ENCODE results near the gene EPHA6.

EPHA6 gene

GRCh38 chr3:96960661-96961330 lies 146.4 kb downstream of the EPHA6 start:
- Histone ChIP-seq H3K27me3 (ENCODE audit: insufficient read depth, low read length, poor library complexity) (no peaks in the 10 kb centered on the region), H3K9ac (ENCODE audit: low read depth, low read length) (no peak overlapping the region), H2AFZ (ENCODE audit: low read depth, low read length) (no peak overlapping the region), H3K9me3 (ENCODE audit: insufficient read depth, low read length, severe bottlenecking) (no peaks in the 10 kb centered on the region), H4K20me1 (ENCODE audit: insufficient read depth, low read length) (no peaks in the 10 kb centered on the region), H3K4me3 (ENCODE audit: low read depth in 1 of 2, low read length in 2 of 2) (no peak overlapping the region), H3K36me3 (ENCODE audit: insufficient read depth, low read length) (no peaks in the 10 kb centered on the region), H3K4me2 (ENCODE audit: insufficient read depth, low read length) (no peak overlapping the region), H3K79me2 (ENCODE audit: insufficient read depth, low read length) (no peaks in the 10 kb centered on the region), H3K27ac (ENCODE audit: low read length) (no peak overlapping the region), H3K4me1 (ENCODE audit: insufficient read depth, low read length) (no peaks in the 10 kb centered on the region)
- ATAC-seq (ENCODE audit: insufficient read depth, low read depth) (no peak), DNase-seq (no peak)
- TF ChIP-seq CTCF (IDR thresholded peaks at IDR 0.05; ENCODE audit: borderline replicate concordance, extremely low read depth, low read length, poor library complexity, severe bottlenecking) (no peak), EZH2 (IDR thresholded peaks at IDR 0.05; ENCODE audit: borderline replicate concordance, low read depth, low read length, severe bottlenecking) (no peak)

- no peak for TF ChIP-seq EZH2 (IDR thresholded peaks at IDR 0.05; ENCODE audit: borderline replicate concordance, low read depth, low read length, severe bottlenecking)
- no peak for TF ChIP-seq CTCF (IDR thresholded peaks at IDR 0.05; ENCODE audit: borderline replicate concordance, extremely low read depth, low read length, poor library complexity, severe bottlenecking)
- H3K27ac ChIP-seq (ENCODE audit: low read length) = no peak overlapping the region
- no peak for DNase-seq
Measured at GRCh38 chr3:96961576-96961975, 147.2 kb downstream of the EPHA6 start.

GRCh38 chr3:96966181-96966929 lies 152.0 kb downstream of the EPHA6 start:
- TF ChIP-seq EZH2 (IDR thresholded peaks at IDR 0.05; ENCODE audit: borderline replicate concordance, low read depth, low read length, severe bottlenecking) (no peak), CTCF (IDR thresholded peaks at IDR 0.05; ENCODE audit: borderline replicate concordance, extremely low read depth, low read length, poor library complexity, severe bottlenecking) (no peak)
- Histone ChIP-seq H3K9me3 (ENCODE audit: insufficient read depth, low read length, severe bottlenecking) (no peaks in the 10 kb centered on the region), H2AFZ (ENCODE audit: low read depth, low read length) (no peak overlapping the region), H4K20me1 (ENCODE audit: insufficient read depth, low read length) (no peaks in the 10 kb centered on the region), H3K27me3 (ENCODE audit: insufficient read depth, low read length, poor library complexity) (no peaks in the 10 kb centered on the region), H3K27ac (ENCODE audit: low read length) (no peak overlapping the region), H3K4me3 (ENCODE audit: low read depth in 1 of 2, low read length in 2 of 2) (no peak overlapping the region), H3K9ac (ENCODE audit: low read depth, low read length) (no peak overlapping the region), H3K4me2 (ENCODE audit: insufficient read depth, low read length) (no peak overlapping the region), H3K36me3 (ENCODE audit: insufficient read depth, low read length) (no peaks in the 10 kb centered on the region), H3K4me1 (ENCODE audit: insufficient read depth, low read length) (no peaks in the 10 kb centered on the region), H3K79me2 (ENCODE audit: insufficient read depth, low read length) (no peaks in the 10 kb centered on the region)
- no peak for ATAC-seq (ENCODE audit: insufficient read depth, low read depth)
- DNase-seq = no peak

More at GRCh38 chr3:96961576-96961975, 147.2 kb downstream of the EPHA6 start:
- no peak overlapping the region for H3K4me2 ChIP-seq (ENCODE audit: insufficient read depth, low read length)
- no peaks in the 10 kb centered on the region for H3K36me3 ChIP-seq (ENCODE audit: insufficient read depth, low read length)
- no peaks in the 10 kb centered on the region for H4K20me1 ChIP-seq (ENCODE audit: insufficient read depth, low read length)
- no peaks in the 10 kb centered on the region for H3K9me3 ChIP-seq (ENCODE audit: insufficient read depth, low read length, severe bottlenecking)
- H3K4me3 ChIP-seq (ENCODE audit: low read depth in 1 of 2, low read length in 2 of 2) = no peak overlapping the region
- no peaks in the 10 kb centered on the region for H3K79me2 ChIP-seq (ENCODE audit: insufficient read depth, low read length)
- H3K9ac ChIP-seq (ENCODE audit: low read depth, low read length) = no peak overlapping the region
- no peaks in the 10 kb centered on the region for H3K27me3 ChIP-seq (ENCODE audit: insufficient read depth, low read length, poor library complexity)
- no peaks in the 10 kb centered on the region for H3K4me1 ChIP-seq (ENCODE audit: insufficient read depth, low read length)
- ATAC-seq (ENCODE audit: insufficient read depth, low read depth) = no peak
- no peak overlapping the region for H2AFZ ChIP-seq (ENCODE audit: low read depth, low read length)

Measured in DND-41 (cell line).